ENCODE measurements around the gene NF2. TPM values are rescaled to one million over a fixed set of nuclear protein-coding genes. Genes with fewer than 3 reads are reported as not detected.
A peak's percentile ranks its signal among the peaks of the same experiment; 100 is the strongest.

NF2 gene
- polyA plus RNA-seq, 3 donors, result 7.7 to 15.5 (median 8.4) TPM

- WGBS (ENCODE audit: insufficient coverage), result 87% methylated on average over 4 of the region's 5 CpGs
- peaks cover 0 to 9% of the 10 kb centered on the region in 2 donors for H3K27me3 ChIP-seq (ENCODE audit: control insufficient read depth in 2 of 2, insufficient read depth in 2 of 2, low read length in 2 of 2)
- peaks cover 7 to 13% of the 10 kb centered on the region in 2 donors for H3K4me1 ChIP-seq (ENCODE audit: control insufficient read depth in 1 of 2, insufficient read depth in 2 of 2, low read length in 2 of 2)
- H3K4me1 Mint-ChIP-seq, result peaks cover 11% of the 10 kb centered on the region
- H3K4me2 ChIP-seq (replicated peaks; ENCODE audit: extremely low read depth, low read length, poor library complexity, severe bottlenecking), result no peak overlapping the region
- no peak overlapping the region for H3K27ac Mint-ChIP-seq
- H3K4me3 ChIP-seq (replicated peaks in 1 of 3; ENCODE audit: low read depth in 2 of 3, low read length in 3 of 3), result no peak overlapping the region
- no peak overlapping the region for H3K9ac ChIP-seq (ENCODE audit: insufficient read depth, low read length, poor library complexity, severe bottlenecking)
- H3K36me3 Mint-ChIP-seq, result no peaks in the 10 kb centered on the region
- no peaks in the 10 kb centered on the region for H3K79me2 ChIP-seq (ENCODE audit: insufficient read depth, low read length)
- H3K27me3 Mint-ChIP-seq (ENCODE audit: low read depth in 3 of 3), result peaks cover 20 to 38% (median 22%) of the 10 kb centered on the region in 3 donors
- TF ChIP-seq CTCF (IDR thresholded peaks at IDR 0.05), result no peak
- no peaks in the 10 kb centered on the region for H3K9me3 ChIP-seq (replicated peaks in 1 of 2; ENCODE audit: control insufficient read depth in 1 of 2, insufficient read depth in 1 of 2, low read length in 2 of 2)
- no peak overlapping the region for H3K4me3 Mint-ChIP-seq
- no peak for DNase-seq
- H3K9me3 Mint-ChIP-seq, result peaks cover 0 to 2% (median 0%) of the 10 kb centered on the region in 7 donors
- H3K36me3 ChIP-seq (replicated peaks in 1 of 2; ENCODE audit: control insufficient read depth in 1 of 2, insufficient read depth in 2 of 2, low read length in 2 of 2), result no peaks in the 10 kb centered on the region
- intact Hi-C loops (cut with micrococcal nuclease), result no loop called here
- H2AFZ ChIP-seq (ENCODE audit: insufficient read depth, low read depth, low read length, poor library complexity, severe bottlenecking), result no peak overlapping the region
- no peaks in the 10 kb centered on the region for H4K20me1 ChIP-seq (ENCODE audit: insufficient read depth, low read length)
- no peak overlapping the region for H3K27ac ChIP-seq (ENCODE audit: low read depth in 1 of 2, low read length in 2 of 2)
These were observed 104.0 kb downstream of the NF2 start for GRCh38 chr22:29707471-29707870.

- Histone ChIP-seq H3K4me3 (replicated peaks in 1 of 3; ENCODE audit: low read depth in 2 of 3, low read length in 3 of 3) (no peak overlapping the region), H3K9me3 (replicated peaks in 1 of 2; ENCODE audit: control insufficient read depth in 1 of 2, insufficient read depth in 1 of 2, low read length in 2 of 2) (no peaks in the 10 kb centered on the region), H3K27me3 (ENCODE audit: control insufficient read depth in 2 of 2, insufficient read depth in 2 of 2, low read length in 2 of 2) (no peaks in the 10 kb centered on the region), H3K4me1 (ENCODE audit: control insufficient read depth in 1 of 2, insufficient read depth in 2 of 2, low read length in 2 of 2) (no peaks in the 10 kb centered on the region), H3K36me3 (replicated peaks in 1 of 2; ENCODE audit: control insufficient read depth in 1 of 2, insufficient read depth in 2 of 2, low read length in 2 of 2) (no peaks in the 10 kb centered on the region), H4K20me1 (ENCODE audit: insufficient read depth, low read length) (no peaks in the 10 kb centered on the region), H3K79me2 (ENCODE audit: insufficient read depth, low read length) (no peaks in the 10 kb centered on the region), H2AFZ (ENCODE audit: insufficient read depth, low read depth, low read length, poor library complexity, severe bottlenecking) (no peak overlapping the region), H3K4me2 (replicated peaks; ENCODE audit: extremely low read depth, low read length, poor library complexity, severe bottlenecking) (no peak overlapping the region), H3K9ac (ENCODE audit: insufficient read depth, low read length, poor library complexity, severe bottlenecking) (no peak overlapping the region), H3K27ac (ENCODE audit: low read depth in 1 of 2, low read length in 2 of 2) (no peak overlapping the region)
- intact Hi-C loops (cut with micrococcal nuclease), result no loop called here
- Mint-ChIP-seq H3K27ac (peak overlapping the region in 2 of 7 donors; percentile 50 to 54), H3K27me3 (ENCODE audit: low read depth in 3 of 3) (peaks cover 18 to 34% (median 23%) of the 10 kb centered on the region in 3 donors), H3K9me3 (peaks cover 0 to 2% (median 0%) of the 10 kb centered on the region in 7 donors), H3K4me1 (no peaks in the 10 kb centered on the region), H3K4me3 (no peak overlapping the region), H3K36me3 (no peaks in the 10 kb centered on the region)
- no peak for DNase-seq
- 94% methylated on average over 11 of the region's 15 CpGs for WGBS (ENCODE audit: insufficient coverage)
- no peak for TF ChIP-seq CTCF (IDR thresholded peaks at IDR 0.05)
These were observed 106.8 kb downstream of the NF2 start for GRCh38 chr22:29710193-29710592.
